Ovary (tissue), 3 donors: ENCODE measurements around the gene LDHA.

Experiments
- CTCF ChIP-seq, 3 donors: fragments of 450-650 bp in 2 of 3; fragments of 200-600 bp in 1 of 3; IDR thresholded peaks; one replicate each; pipeline versions ENCODE4 v1.5.1 to v1.8.0; 2016 to 2022; ENCODE audit warnings: antibody characterized with exemption in 3 of 3, mild to moderate bottlenecking in 1 of 3
- EP300 ChIP-seq: sonication (generic); formaldehyde crosslinking; IDR thresholded peaks from one replicate; pipeline ENCODE4 v1.6.1; 2017; ENCODE audit warnings: antibody characterized with exemption
- POLR2A ChIP-seq: fragments of 450-650 bp; IDR thresholded peaks from one replicate; pipeline ENCODE4 v1.6.1; 2017; ENCODE audit warnings: antibody characterized with exemption, mild to moderate bottlenecking, moderate library complexity
- donor health status: DM: no; HTN: no; CAD: no.

- no peak for TF ChIP-seq EP300
- no peak for TF ChIP-seq CTCF (IDR thresholded peaks at IDR 0.05)
- TF ChIP-seq POLR2A: no peak
These were observed 10.8 kb upstream of the LDHA start for GRCh38 chr11:18383388-18384156.
